Lung (tissue), 12 donors: ENCODE data around the gene PLPP3. TPM values are rescaled to one million over a fixed set of nuclear protein-coding genes. Genes with fewer than 3 reads are reported as not detected.

ENCODE experiments used
- ATAC-seq: fragments of 200-7000 bp; cut with Tn5 transposase; one replicate; pipeline ENCODE4 v1.9.1; 2020; ENCODE audit warnings: moderate number of reproducible peaks; ENCODE audit not compliant: insufficient read depth, low FRiP score
- DNase-seq, 3 donors: peaks; one replicate each; pipeline ENCODE4 v3.0.0-alpha.2; 2013 to 2017
- H3K27ac ChIP-seq, 2 donors: one replicate each; pipeline ENCODE4 v1.5.1; 2013; ENCODE audit warnings: mild to moderate bottlenecking in 2 of 2, moderate library complexity in 2 of 2, control low read depth in 1 of 2, inconsistent platforms in 1 of 2, low read depth in 1 of 2, low read length in 1 of 2
- H3K27me3 ChIP-seq, 3 donors: one replicate each; pipeline ENCODE4 v1.5.1; 2013; ENCODE audit warnings: low read length in 2 of 3; ENCODE audit not compliant: control insufficient read depth in 3 of 3, insufficient read depth in 3 of 3
- H3K36me3 ChIP-seq, 4 donors: one replicate each; pipeline ENCODE4 v1.5.1; 2013; ENCODE audit warnings: low read length in 4 of 4, mild to moderate bottlenecking in 1 of 4, moderate library complexity in 1 of 4; ENCODE audit not compliant: control insufficient read depth in 4 of 4, insufficient read depth in 4 of 4
- H3K4me1 ChIP-seq, 5 donors: one replicate each; pipeline ENCODE4 v1.5.1; 2013; ENCODE audit warnings: low read length in 5 of 5, mild to moderate bottlenecking in 2 of 5, moderate library complexity in 1 of 5; ENCODE audit not compliant: control insufficient read depth in 5 of 5, insufficient read depth in 5 of 5
- H3K4me3 ChIP-seq: one replicate; pipeline ENCODE4 v1.5.1; 2013; ENCODE audit warnings: mild to moderate bottlenecking, control low read depth, moderate library complexity
- H3K9ac ChIP-seq, 2 donors: one replicate each; pipeline ENCODE4 v1.5.1; 2013; ENCODE audit warnings: low read length in 2 of 2, control low read depth in 1 of 2; ENCODE audit not compliant: insufficient read depth in 1 of 2
- H3K9me3 ChIP-seq, 4 donors: one replicate each; pipeline ENCODE4 v1.5.1; 2013; ENCODE audit warnings: low read length in 3 of 4, mild to moderate bottlenecking in 1 of 4, moderate library complexity in 1 of 4; ENCODE audit not compliant: control insufficient read depth in 4 of 4, insufficient read depth in 3 of 4
- WGBS, 2 donors: extraction: QIAGEN DNeasy Blood & Tissue Kit; methylation state at CpG; one replicate each; pipeline ENCODE4 v1.1.7; 2013; 5-methylcytosine and 5-hydroxymethylcytosine counted together
- polyA plus RNA-seq, 2 donors: library from polyadenylated mRNA; stranded (reverse); fragments of 200-250 nt; gene quantifications; one replicate each; pipeline ENCODE4 v1.2.1, GENCODE V29; 2013
- total RNA-seq, 2 donors: library from RNA; depleted of rRNA in 1 of 2; stranded (reverse); fragments of >200 nt in 1 of 2; gene quantifications; one replicate each; pipeline ENCODE4 v1.2.1, GENCODE V29; 2014 to 2021
- TF ChIP-seq, protein P1 (sequence below): IDR thresholded peaks from 2 replicates; pipeline ENCODE4 v1.5.1; 2012; ENCODE audit warnings: mild to moderate bottlenecking; ENCODE audit errors: control extremely low read depth, extremely low read depth
- donor health status: control.
- donor health status: control.
- donor health status: Bipolar disorder and iron deficiency.
- donor health status: healthy.
- donor health status: DM: yes; HTN: yes; CAD: no.

Gene PLPP3
- total and polyA plus RNA-seq, 4 donors = 8.6 to 121 (median 112) TPM

DNA sequence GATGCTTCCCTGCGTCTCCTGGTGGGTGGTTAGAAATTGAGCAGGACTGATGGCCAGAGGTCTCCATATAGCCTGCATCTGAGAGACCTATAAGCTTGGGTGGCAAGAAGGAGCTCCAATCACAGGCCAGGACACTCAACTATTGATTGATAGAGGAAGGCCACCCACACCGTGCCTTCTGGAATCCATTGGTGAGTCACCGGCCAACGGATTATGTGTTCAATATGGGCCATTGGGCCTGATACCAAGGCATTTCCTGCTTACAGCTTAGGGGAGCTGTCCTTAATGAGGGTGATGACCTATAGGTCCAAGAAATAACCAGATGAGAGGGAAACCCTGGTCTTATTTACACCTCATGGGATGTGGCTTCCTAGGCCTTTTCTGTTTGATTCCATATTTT, 115.1 kb downstream of the PLPP3 start:
- DNase-seq (no peak), ATAC-seq (no peak)
- peaks cover 0 to 13% (median 0%) of the 10 kb centered on the region in 5 donors for H3K4me1 ChIP-seq
- TF ChIP-seq, protein P1, sequence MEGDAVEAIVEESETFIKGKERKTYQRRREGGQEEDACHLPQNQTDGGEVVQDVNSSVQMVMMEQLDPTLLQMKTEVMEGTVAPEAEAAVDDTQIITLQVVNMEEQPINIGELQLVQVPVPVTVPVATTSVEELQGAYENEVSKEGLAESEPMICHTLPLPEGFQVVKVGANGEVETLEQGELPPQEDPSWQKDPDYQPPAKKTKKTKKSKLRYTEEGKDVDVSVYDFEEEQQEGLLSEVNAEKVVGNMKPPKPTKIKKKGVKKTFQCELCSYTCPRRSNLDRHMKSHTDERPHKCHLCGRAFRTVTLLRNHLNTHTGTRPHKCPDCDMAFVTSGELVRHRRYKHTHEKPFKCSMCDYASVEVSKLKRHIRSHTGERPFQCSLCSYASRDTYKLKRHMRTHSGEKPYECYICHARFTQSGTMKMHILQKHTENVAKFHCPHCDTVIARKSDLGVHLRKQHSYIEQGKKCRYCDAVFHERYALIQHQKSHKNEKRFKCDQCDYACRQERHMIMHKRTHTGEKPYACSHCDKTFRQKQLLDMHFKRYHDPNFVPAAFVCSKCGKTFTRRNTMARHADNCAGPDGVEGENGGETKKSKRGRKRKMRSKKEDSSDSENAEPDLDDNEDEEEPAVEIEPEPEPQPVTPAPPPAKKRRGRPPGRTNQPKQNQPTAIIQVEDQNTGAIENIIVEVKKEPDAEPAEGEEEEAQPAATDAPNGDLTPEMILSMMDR = no peak
- WGBS, 2 donors = 93 to 98% methylated on average over 4 of the region's 4 CpGs
- H3K36me3 ChIP-seq = no peaks in the 10 kb centered on the region
- no peak overlapping the region for H3K9ac ChIP-seq
- H3K4me3 ChIP-seq = no peak overlapping the region
- no peak overlapping the region for H3K27ac ChIP-seq
- no peaks in the 10 kb centered on the region for H3K9me3 ChIP-seq
- no peaks in the 10 kb centered on the region for H3K27me3 ChIP-seq

DNA sequence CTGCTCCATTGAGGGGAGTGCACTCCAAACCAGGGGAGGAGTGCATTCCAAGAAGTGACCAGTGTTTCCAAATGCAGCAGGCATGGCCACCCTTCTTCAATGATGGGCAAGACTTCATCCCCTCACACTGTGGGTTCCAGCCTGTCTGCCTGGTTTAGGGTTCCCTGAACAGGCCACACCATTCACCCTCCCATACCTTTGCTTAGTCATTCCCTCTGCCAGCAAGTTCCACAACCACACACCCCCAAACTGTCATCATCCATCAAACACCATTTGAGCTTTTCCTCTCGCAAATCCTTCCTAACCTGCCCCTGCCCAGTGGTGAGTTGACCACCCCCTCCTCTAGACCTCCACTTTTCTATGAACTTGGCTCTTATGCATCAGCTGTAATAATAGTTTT, 116.0 kb downstream of the PLPP3 start:
- TF ChIP-seq, protein P1 = no peak
- no peak for ATAC-seq
- Histone ChIP-seq H3K4me3 (no peak overlapping the region), H3K36me3 (no peaks in the 10 kb centered on the region), H3K27me3 (no peaks in the 10 kb centered on the region), H3K27ac (no peak overlapping the region), H3K9ac (no peak overlapping the region), H3K9me3 (no peaks in the 10 kb centered on the region), H3K4me1 (peaks cover 0 to 8% (median 0%) of the 10 kb centered on the region in 5 donors)
- WGBS, 2 donors = 80 to 83% methylated on average over 1 of the region's 1 CpG
- no peak for DNase-seq

DNA sequence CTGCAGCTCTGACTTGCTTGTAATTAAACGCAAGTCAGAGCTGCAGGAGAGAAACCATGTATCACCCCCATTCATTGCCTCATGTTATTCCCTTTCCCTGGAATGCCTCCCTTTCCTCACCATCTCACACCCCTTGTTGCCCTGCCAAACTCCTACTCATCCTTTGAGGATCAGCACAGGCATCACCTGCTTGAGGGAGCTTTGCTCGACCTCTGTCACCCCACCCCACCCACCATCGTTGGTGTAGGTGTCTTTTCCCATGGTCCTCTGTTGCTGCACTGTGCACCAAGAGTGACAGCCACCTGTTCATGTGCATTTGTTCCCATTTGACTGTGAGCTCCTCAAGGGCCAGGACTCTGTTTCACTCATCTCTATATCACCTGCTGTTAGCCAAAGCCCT, 117.2 kb downstream of the PLPP3 start:
- no peak for ATAC-seq
- DNase-seq = no peak
- Histone ChIP-seq H3K9me3 (no peaks in the 10 kb centered on the region), H3K4me3 (no peak overlapping the region), H3K9ac (no peak overlapping the region), H3K27ac (no peak overlapping the region), H3K36me3 (no peaks in the 10 kb centered on the region), H3K4me1 (peaks cover 0 to 5% (median 0%) of the 10 kb centered on the region in 5 donors), H3K27me3 (no peaks in the 10 kb centered on the region)
- WGBS, 2 donors = 85 to 90% methylated on average over 3 of the region's 3 CpGs
- TF ChIP-seq, protein P1 = no peak
